IPS DF 6.9 (cell line): ENCODE data around the gene TMEM126B.
"Not testable (repeated sequence)": the region's sequence is repeated elsewhere in the genome, so short reads cannot be mapped to it uniquely, and the experiment has no call there.

Source experiments
- DNase-seq: peaks from one replicate; pipeline ENCODE4 v3.0.0-alpha.2; 2013; ENCODE audit warnings: low read depth, low spot score
- H3K27ac ChIP-seq: one replicate; pipeline ENCODE4 v1.5.1; 2013; ENCODE audit warnings: low read length, control low read depth
- H3K27me3 ChIP-seq: 2 replicates; pipeline ENCODE4 v1.6.1; 2013; ENCODE audit warnings: mild to moderate bottlenecking, low read length; ENCODE audit not compliant: control insufficient read depth, insufficient read depth
- H3K36me3 ChIP-seq: 2 replicates; pipeline ENCODE4 v1.6.1; 2013; ENCODE audit warnings: low read length; ENCODE audit not compliant: control insufficient read depth, insufficient read depth
- H3K4me1 ChIP-seq: 2 replicates; pipeline ENCODE4 v1.6.1; 2013; ENCODE audit warnings: low read length; ENCODE audit not compliant: control insufficient read depth, insufficient read depth
- H3K4me3 ChIP-seq: 2 replicates; pipeline ENCODE4 v1.5.1; 2013; ENCODE audit warnings: mild to moderate bottlenecking, low read length
- H3K9me3 ChIP-seq: 2 replicates; pipeline ENCODE4 v1.6.1; 2013; ENCODE audit warnings: low read length, inconsistent platforms; ENCODE audit not compliant: control insufficient read depth, insufficient read depth
- WGBS: extraction: QIAGEN DNeasy Blood & Tissue Kit; methylation state at CpG from one replicate; pipeline ENCODE4 v1.1.7; 2013; ENCODE audit warnings: mixed read lengths, missing lambda C conversion rate; ENCODE audit not compliant: insufficient read length, insufficient coverage; 5-methylcytosine and 5-hydroxymethylcytosine counted together

Gene TMEM126B

GRCh38 chr11:85627998-85628770, at the start of gene TMEM126B:
TSS of gene TMEM126B (plus strand) at chr11:85628593. CDS start at chr11:85628608, 15 bp downstream.
- no CpG with 5 or more reads among the region's 41 CpGs for WGBS
- peak; percentile 87 for DNase-seq
- Histone ChIP-seq H3K9me3 (no peaks in the 10 kb centered on the region), H3K4me1 (no peaks in the 10 kb centered on the region), H3K36me3 (no peaks in the 10 kb centered on the region), H3K27ac (no peak within 1 kb of the TSS), H3K27me3 (no peaks in the 10 kb centered on the region), H3K4me3 (peak within 1 kb of the TSS; percentile 93)

- no peaks in the 10 kb centered on the region for H3K36me3 ChIP-seq
- DNase-seq, result no peak
- no peaks in the 10 kb centered on the region for H3K27me3 ChIP-seq
- H3K4me3 ChIP-seq, result no peak overlapping the region
- no peaks in the 10 kb centered on the region for H3K9me3 ChIP-seq
- no peak overlapping the region for H3K27ac ChIP-seq
- no peaks in the 10 kb centered on the region for H3K4me1 ChIP-seq
- WGBS, result 100% methylated on average over 1 of the region's 2 CpGs
Observed at GRCh38 chr11:85582111-85582510, 46.3 kb upstream of the TMEM126B start.

- Histone ChIP-seq H3K36me3 (no peaks in the 10 kb centered on the region), H3K4me3 (no peak overlapping the region), H3K27ac (no peak overlapping the region), H3K9me3 (no peaks in the 10 kb centered on the region; the same call in 1 of the 2 replicates), H3K27me3 (no peaks in the 10 kb centered on the region), H3K4me1 (no peaks in the 10 kb centered on the region)
- WGBS, result no CpG with 5 or more reads among the region's 3 CpGs
- no peak for DNase-seq
Observed at GRCh38 chr11:85589373-85589772, 39.0 kb upstream of the TMEM126B start.

GRCh38 chr11:85590848-85591483, 37.4 kb upstream of the TMEM126B start:
- H3K36me3 ChIP-seq, result no peaks in the 10 kb centered on the region
- H3K9me3 ChIP-seq, result no peaks in the 10 kb centered on the region; the same call in 1 of the 2 replicates
- no peaks in the 10 kb centered on the region for H3K27me3 ChIP-seq
- DNase-seq, result no peak
- no peak overlapping the region for H3K27ac ChIP-seq
- WGBS, result no CpG with 5 or more reads among the region's 4 CpGs
- H3K4me3 ChIP-seq, result no peak overlapping the region
- H3K4me1 ChIP-seq, result no peaks in the 10 kb centered on the region

- Histone ChIP-seq H3K27ac (no peak overlapping the region), H3K4me1 (no peaks in the 10 kb centered on the region), H3K36me3 (no peaks in the 10 kb centered on the region), H3K27me3 (no peaks in the 10 kb centered on the region), H3K4me3 (no peak overlapping the region), H3K9me3 (no peaks in the 10 kb centered on the region)
- no peak for DNase-seq
Observed at GRCh38 chr11:85595285-85595884, 33.0 kb upstream of the TMEM126B start.

- Histone ChIP-seq H3K9me3 (no peaks in the 10 kb centered on the region), H3K36me3 (no peaks in the 10 kb centered on the region), H3K4me1 (no peaks in the 10 kb centered on the region), H3K27ac (no peak overlapping the region), H3K4me3 (no peak overlapping the region), H3K27me3 (no peaks in the 10 kb centered on the region)
- WGBS, result no CpG with 5 or more reads among the region's 2 CpGs
- no peak for DNase-seq
Observed at GRCh38 chr11:85596886-85597285, 31.5 kb upstream of the TMEM126B start.

- no peak overlapping the region for H3K27ac ChIP-seq
- no peaks in the 10 kb centered on the region for H3K36me3 ChIP-seq
- no peak overlapping the region for H3K4me3 ChIP-seq
- H3K4me1 ChIP-seq, result no peaks in the 10 kb centered on the region
- no peaks in the 10 kb centered on the region for H3K9me3 ChIP-seq
- WGBS, result 100% methylated on average over 2 of the region's 5 CpGs
- H3K27me3 ChIP-seq, result no peaks in the 10 kb centered on the region
- DNase-seq, result no peak
Observed at GRCh38 chr11:85599083-85599482, 29.3 kb upstream of the TMEM126B start.

- no peaks in the 10 kb centered on the region for H3K27me3 ChIP-seq
- WGBS, result no CpG with 5 or more reads among the region's 2 CpGs
- no peak overlapping the region for H3K27ac ChIP-seq
- H3K4me1 ChIP-seq, result no peaks in the 10 kb centered on the region
- no peaks in the 10 kb centered on the region for H3K9me3 ChIP-seq
- no peak for DNase-seq
- no peak overlapping the region for H3K4me3 ChIP-seq
- no peaks in the 10 kb centered on the region for H3K36me3 ChIP-seq
Observed at GRCh38 chr11:85602526-85603213, 25.7 kb upstream of the TMEM126B start.

GRCh38 chr11:85603220-85603619, 25.2 kb upstream of the TMEM126B start:
- H3K36me3 ChIP-seq, result no peaks in the 10 kb centered on the region
- no peaks in the 10 kb centered on the region for H3K4me1 ChIP-seq
- no peak overlapping the region for H3K4me3 ChIP-seq
- DNase-seq, result no peak
- no peaks in the 10 kb centered on the region for H3K9me3 ChIP-seq
- WGBS, result no CpG with 5 or more reads among the region's 4 CpGs
- no peaks in the 10 kb centered on the region for H3K27me3 ChIP-seq
- no peak overlapping the region for H3K27ac ChIP-seq

- not testable (repeated sequence) for H3K27me3 ChIP-seq, H3K4me1 ChIP-seq, H3K9me3 ChIP-seq, H3K4me3 ChIP-seq, H3K36me3 ChIP-seq, DNase-seq, H3K27ac ChIP-seq
- WGBS, result no CpG with 5 or more reads among the region's 3 CpGs
Observed at GRCh38 chr11:85606237-85606636, 22.2 kb upstream of the TMEM126B start.
